ENCODE data around the gene UBR1. TPM values are rescaled to one million over a fixed set of nuclear protein-coding genes. Genes with fewer than 3 reads are reported as not detected.

The UBR1 gene
- total and polyA plus RNA-seq, 2 donors (not counting 1 experiment from before 2014, with no cell fraction given): 18.2 to 45.6 TPM

- Histone ChIP-seq H3K36me3 (ENCODE audit: control insufficient read depth, insufficient read depth, low read length) (peaks cover 5% of the 10 kb centered on the region), H3K9me3 (ENCODE audit: control insufficient read depth, insufficient read depth, low read depth, low read length) (no peaks in the 10 kb centered on the region), H3K27me3 (ENCODE audit: control insufficient read depth, insufficient read depth, low read length) (no peaks in the 10 kb centered on the region), H3K4me3 (replicated peaks in 1 of 4; ENCODE audit: control extremely low read depth in 1 of 4, insufficient read depth in 1 of 4, low read depth in 3 of 4, low read length in 4 of 4) (no peak overlapping the region), H3K4me1 (ENCODE audit: control insufficient read depth, extremely low read depth, insufficient read depth, low read length) (no peaks in the 10 kb centered on the region), H3K27ac (ENCODE audit: insufficient read depth, low read length) (no peak overlapping the region), H2AFZ (ENCODE audit: low read length) (no peak overlapping the region), H3K4me2 (ENCODE audit: extremely low read depth, insufficient read depth, low read length) (no peak overlapping the region), H3K9ac (ENCODE audit: insufficient read depth, low read length) (no peak overlapping the region), H3K79me2 (ENCODE audit: control insufficient read depth, insufficient read depth, low read length) (no peaks in the 10 kb centered on the region), H4K20me1 (ENCODE audit: control insufficient read depth, extremely low read depth, insufficient read depth, low read length) (no peaks in the 10 kb centered on the region)
- no peak for DNase-seq (ENCODE audit: low read depth in 2 of 2)
- no peak for TF ChIP-seq CTCF (conservative IDR thresholded peaks at IDR 0.05 in 1 of 2, IDR thresholded peaks at IDR 0.05 in 1 of 2; ENCODE audit: low read depth in 1 of 2, low read length in 2 of 2)
- TF ChIP-seq EZH2 (IDR thresholded peaks at IDR 0.05; ENCODE audit: low read length, missing control alignments): no peak
These were observed 53.0 kb downstream of the UBR1 start for GRCh38 chr15:43052860-43053259.

GRCh38 chr15:43048935-43049334, 56.9 kb downstream of the UBR1 start:
- no peak overlapping the region for H3K27ac ChIP-seq (ENCODE audit: insufficient read depth, low read length)
- DNase-seq (ENCODE audit: low read depth in 2 of 2): no peak
- no peaks in the 10 kb centered on the region for H3K4me1 ChIP-seq (ENCODE audit: control insufficient read depth, extremely low read depth, insufficient read depth, low read length)
- no peak overlapping the region for H3K9ac ChIP-seq (ENCODE audit: insufficient read depth, low read length)
- no peak for TF ChIP-seq CTCF (conservative IDR thresholded peaks at IDR 0.05 in 1 of 2, IDR thresholded peaks at IDR 0.05 in 1 of 2; ENCODE audit: low read depth in 1 of 2, low read length in 2 of 2)
- no peak for TF ChIP-seq EZH2 (IDR thresholded peaks at IDR 0.05; ENCODE audit: low read length, missing control alignments)
- H3K9me3 ChIP-seq (ENCODE audit: control insufficient read depth, insufficient read depth, low read depth, low read length): no peaks in the 10 kb centered on the region
- H3K4me3 ChIP-seq (replicated peaks in 1 of 4; ENCODE audit: control extremely low read depth in 1 of 4, insufficient read depth in 1 of 4, low read depth in 3 of 4, low read length in 4 of 4): no peak overlapping the region
- H2AFZ ChIP-seq (ENCODE audit: low read length): no peak overlapping the region
- no peaks in the 10 kb centered on the region for H3K27me3 ChIP-seq (ENCODE audit: control insufficient read depth, insufficient read depth, low read length)
- no peaks in the 10 kb centered on the region for H4K20me1 ChIP-seq (ENCODE audit: control insufficient read depth, extremely low read depth, insufficient read depth, low read length)
- H3K79me2 ChIP-seq (ENCODE audit: control insufficient read depth, insufficient read depth, low read length): no peaks in the 10 kb centered on the region
- peaks cover 4% of the 10 kb centered on the region for H3K36me3 ChIP-seq (ENCODE audit: control insufficient read depth, insufficient read depth, low read length)
- H3K4me2 ChIP-seq (ENCODE audit: extremely low read depth, insufficient read depth, low read length): no peak overlapping the region

GRCh38 chr15:43046484-43046883, 59.4 kb downstream of the UBR1 start:
- Histone ChIP-seq H3K79me2 (ENCODE audit: control insufficient read depth, insufficient read depth, low read length) (no peaks in the 10 kb centered on the region), H3K4me1 (ENCODE audit: control insufficient read depth, extremely low read depth, insufficient read depth, low read length) (no peaks in the 10 kb centered on the region), H3K9ac (ENCODE audit: insufficient read depth, low read length) (no peak overlapping the region), H3K4me3 (replicated peaks in 1 of 4; ENCODE audit: control extremely low read depth in 1 of 4, insufficient read depth in 1 of 4, low read depth in 3 of 4, low read length in 4 of 4) (no peak overlapping the region), H3K27ac (ENCODE audit: insufficient read depth, low read length) (no peak overlapping the region), H3K36me3 (ENCODE audit: control insufficient read depth, insufficient read depth, low read length) (peaks cover 2% of the 10 kb centered on the region), H4K20me1 (ENCODE audit: control insufficient read depth, extremely low read depth, insufficient read depth, low read length) (no peaks in the 10 kb centered on the region), H3K4me2 (ENCODE audit: extremely low read depth, insufficient read depth, low read length) (no peak overlapping the region), H2AFZ (ENCODE audit: low read length) (no peak overlapping the region), H3K9me3 (ENCODE audit: control insufficient read depth, insufficient read depth, low read depth, low read length) (no peaks in the 10 kb centered on the region), H3K27me3 (ENCODE audit: control insufficient read depth, insufficient read depth, low read length) (no peaks in the 10 kb centered on the region)
- no peak for DNase-seq (ENCODE audit: low read depth in 2 of 2)
- no peak for TF ChIP-seq EZH2 (IDR thresholded peaks at IDR 0.05; ENCODE audit: low read length, missing control alignments)
- no peak for TF ChIP-seq CTCF (conservative IDR thresholded peaks at IDR 0.05 in 1 of 2, IDR thresholded peaks at IDR 0.05 in 1 of 2; ENCODE audit: low read depth in 1 of 2, low read length in 2 of 2)
